ES-I3 (cell line): Measurements from ENCODE around the gene ARPP21.

ENCODE experiments used
- H3K36me3 ChIP-seq: 2 replicates; pipeline ENCODE4 v1.6.1; 2013; ENCODE audit warnings: mild to moderate bottlenecking, low read length, control low read depth, moderate library complexity; ENCODE audit not compliant: insufficient read depth
- H3K4me1 ChIP-seq: 2 replicates; pipeline ENCODE4 v1.6.1; 2013; ENCODE audit warnings: mild to moderate bottlenecking, control low read depth, low read length; ENCODE audit not compliant: insufficient read depth
- H3K9ac ChIP-seq: 2 replicates; pipeline ENCODE4 v1.6.1; 2013; ENCODE audit warnings: low read depth, mild to moderate bottlenecking, low read length, moderate library complexity
- H3K9me3 ChIP-seq: 2 replicates; pipeline ENCODE4 v1.6.1; 2013; ENCODE audit warnings: mild to moderate bottlenecking, low read length, moderate library complexity; ENCODE audit not compliant: control insufficient read depth, insufficient read depth

The ARPP21 gene

DNA sequence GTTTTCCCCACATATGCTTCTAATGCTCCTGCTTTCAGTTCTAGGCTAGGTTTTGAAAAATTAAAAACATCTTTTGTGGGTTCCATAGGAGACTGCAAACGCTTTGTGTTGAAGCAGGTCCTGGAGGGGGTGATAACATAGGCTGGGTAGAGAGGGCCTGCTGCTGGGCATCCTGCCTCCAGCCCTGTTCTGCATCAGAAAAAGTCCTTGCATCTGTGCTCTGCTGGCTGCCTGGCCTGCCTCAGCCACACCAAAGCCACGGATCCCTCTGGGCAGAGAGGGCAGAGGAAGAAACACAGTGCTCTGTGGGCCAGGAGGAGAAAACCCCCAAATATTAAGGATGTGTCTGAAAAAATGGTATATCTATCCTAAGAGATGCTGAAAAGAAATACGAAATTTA lies 3.9 kb upstream of the ARPP21 start:
- Histone ChIP-seq H3K9me3 (no peaks in the 10 kb centered on the region; the same call in 1 of the 2 replicates), H3K36me3 (no peaks in the 10 kb centered on the region), H3K4me1 (no peaks in the 10 kb centered on the region), H3K9ac (no peak overlapping the region)

DNA sequence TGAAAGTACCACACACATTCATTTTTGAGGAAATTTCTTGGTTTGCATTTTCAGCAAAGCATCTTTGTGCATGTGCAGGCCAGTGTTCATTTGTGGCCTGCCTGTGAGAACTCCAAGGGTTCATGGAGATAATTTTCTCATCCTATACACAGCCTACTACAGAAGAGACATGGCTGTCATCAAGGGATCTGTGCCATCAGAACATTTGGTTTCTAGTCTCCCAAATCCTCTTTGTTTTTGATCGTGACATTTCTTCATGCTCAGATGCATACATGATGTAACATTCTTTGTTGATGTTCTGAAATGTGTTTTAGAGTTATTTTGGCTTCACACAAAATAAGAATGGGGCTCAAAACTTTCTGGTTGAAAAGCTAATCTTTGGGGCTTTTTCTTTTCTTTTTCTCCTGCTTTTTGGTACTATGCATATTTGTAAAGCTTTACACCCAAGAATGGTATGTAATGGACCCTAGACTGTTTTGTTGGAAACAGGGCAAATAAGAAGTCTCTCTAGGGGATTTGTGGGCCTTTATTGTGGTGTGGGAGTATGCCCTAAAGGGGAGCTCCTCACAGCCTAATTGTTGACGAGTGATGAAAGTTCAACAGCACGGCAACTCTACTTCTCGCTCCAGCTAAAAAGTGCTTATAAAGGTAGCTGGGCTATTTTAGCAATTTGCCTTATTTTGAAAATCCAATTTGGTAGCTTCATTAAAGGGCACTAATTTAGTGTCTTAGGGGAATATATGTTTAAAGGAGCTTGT lies 3.2 kb upstream of the ARPP21 start:
- Histone ChIP-seq H3K4me1 (no peaks in the 10 kb centered on the region), H3K36me3 (no peaks in the 10 kb centered on the region), H3K9ac (no peak overlapping the region), H3K9me3 (no peaks in the 10 kb centered on the region; the same call in 1 of the 2 replicates)

DNA sequence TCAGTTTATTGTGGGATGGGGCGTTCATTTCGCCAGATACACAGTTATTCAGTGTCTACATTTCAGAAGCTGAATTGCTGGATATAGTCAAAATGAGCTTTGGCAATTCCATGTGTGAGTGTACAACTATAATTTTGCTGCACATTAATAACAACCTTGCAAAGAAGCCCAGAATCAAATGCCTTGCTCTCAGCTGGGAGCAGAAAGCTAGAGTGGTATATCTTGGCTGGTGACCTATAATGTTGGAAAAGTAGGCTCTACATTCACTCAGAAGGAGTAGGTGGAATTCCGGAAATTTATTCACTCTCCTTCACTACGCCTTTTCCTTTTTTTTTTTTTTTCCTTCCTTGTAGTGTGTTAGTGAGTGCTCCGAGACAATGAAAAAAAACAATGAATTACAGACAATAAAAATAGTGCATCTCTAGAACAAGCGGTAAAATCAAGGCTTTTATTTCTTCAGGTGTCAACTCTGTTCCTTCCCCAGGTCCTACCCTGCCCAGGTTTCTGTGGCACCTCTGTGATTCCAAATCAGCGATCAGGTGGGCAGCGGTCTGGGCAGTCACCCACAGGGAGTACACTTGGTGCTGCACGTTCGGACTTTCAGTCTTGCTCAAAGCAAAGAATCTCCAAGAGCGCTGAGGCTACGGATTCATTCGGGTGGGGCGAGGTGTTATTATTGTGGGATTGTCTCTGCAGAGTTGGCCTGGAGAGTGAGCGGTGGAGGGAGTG lies 910 bp upstream of the ARPP21 start:
- no peak overlapping the region for H3K9ac ChIP-seq
- no peaks in the 10 kb centered on the region for H3K4me1 ChIP-seq
- H3K36me3 ChIP-seq, result no peaks in the 10 kb centered on the region
- no peaks in the 10 kb centered on the region; the same call in 1 of the 2 replicates for H3K9me3 ChIP-seq

DNA sequence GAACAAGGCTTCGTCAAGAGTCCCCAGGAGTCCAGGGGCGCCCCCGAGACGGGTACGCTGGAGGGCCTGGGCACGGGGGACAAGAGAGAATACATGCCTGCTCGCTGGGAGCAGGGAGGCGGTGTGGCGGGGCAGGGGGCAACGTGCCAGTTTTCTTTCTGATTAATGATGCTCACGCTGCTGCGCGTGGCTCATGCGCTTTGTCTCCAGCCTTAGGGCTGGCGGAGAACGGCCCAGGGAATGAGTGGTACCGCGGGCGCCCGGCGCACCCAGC lies 408 bp upstream of the ARPP21 start:
- no peaks in the 10 kb centered on the region for H3K36me3 ChIP-seq
- H3K9ac ChIP-seq, result peak overlapping the region; percentile 49; the same call in 1 of the 2 replicates
- H3K9me3 ChIP-seq, result no peaks in the 10 kb centered on the region; the same call in 1 of the 2 replicates
- no peaks in the 10 kb centered on the region for H3K4me1 ChIP-seq

DNA sequence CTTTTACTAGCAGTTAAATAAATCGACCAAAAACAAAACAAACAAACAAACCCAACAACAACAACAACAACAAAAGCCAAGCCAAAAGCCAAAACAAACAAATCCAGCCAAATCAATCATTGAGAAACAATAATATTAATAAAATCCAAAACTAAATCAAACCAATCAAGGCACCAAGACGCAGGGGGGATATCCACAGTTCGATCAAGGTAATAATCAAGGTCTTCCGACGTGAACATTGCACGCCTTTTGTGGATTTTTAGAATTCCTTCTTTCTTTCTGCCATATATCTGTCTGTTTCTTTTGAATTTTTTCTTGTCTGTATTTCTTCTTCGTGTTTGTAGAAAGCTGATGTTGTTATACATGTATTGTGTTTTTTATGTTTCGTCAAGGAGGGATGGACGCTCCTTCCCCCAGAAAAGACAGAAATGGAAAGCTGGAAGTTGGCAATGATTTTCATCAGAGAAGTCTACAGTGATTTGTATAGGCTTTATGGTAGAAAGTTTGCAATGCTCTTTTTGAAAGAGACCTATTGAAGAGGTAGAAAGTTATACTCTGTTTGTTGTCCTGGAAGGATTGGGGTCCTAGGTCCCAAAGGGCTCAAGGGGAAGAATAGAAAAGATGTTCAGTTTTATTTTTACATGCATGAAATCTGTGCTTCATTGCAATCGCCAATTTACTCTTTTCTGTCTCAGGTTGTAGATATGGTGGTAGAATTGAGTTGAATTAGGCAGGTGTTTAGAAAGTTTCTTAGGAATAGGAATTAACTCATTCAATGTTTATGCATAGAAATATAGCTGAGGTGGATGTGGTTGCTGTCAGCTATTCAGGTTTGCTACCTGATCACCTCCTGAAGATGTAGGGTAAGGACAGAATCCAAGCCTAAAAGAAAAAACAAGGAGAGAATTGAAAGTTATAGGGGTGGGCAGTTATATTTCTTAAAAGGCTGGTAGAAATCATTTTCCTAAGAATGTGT lies 1.2 kb downstream of the ARPP21 start:
- Histone ChIP-seq H3K4me1 (no peaks in the 10 kb centered on the region), H3K36me3 (no peaks in the 10 kb centered on the region), H3K9ac (peak overlapping the region; percentile 49), H3K9me3 (no peaks in the 10 kb centered on the region; the same call in 1 of the 2 replicates)

DNA sequence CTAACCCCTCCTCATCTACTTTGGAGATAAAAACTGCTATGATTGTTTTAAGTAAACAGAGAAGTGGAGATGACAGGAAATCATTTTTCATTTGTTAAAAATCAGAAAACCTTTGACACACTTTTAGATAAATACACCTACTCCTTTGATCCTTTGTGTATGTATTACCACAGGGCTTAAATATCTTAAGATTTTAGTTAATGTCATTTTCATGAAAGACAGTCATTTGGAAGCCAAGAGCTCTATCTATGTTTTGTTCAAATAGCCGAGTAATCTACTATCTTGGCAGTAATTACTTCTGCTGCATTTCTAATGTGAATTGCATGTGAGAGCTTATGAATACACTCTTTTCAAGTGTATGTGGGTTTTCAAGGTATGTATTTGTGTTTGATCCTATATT lies 2.0 kb downstream of the ARPP21 start:
- H3K9ac ChIP-seq, result no peak overlapping the region
- H3K36me3 ChIP-seq, result no peaks in the 10 kb centered on the region
- H3K4me1 ChIP-seq, result no peaks in the 10 kb centered on the region
- no peaks in the 10 kb centered on the region; the same call in 1 of the 2 replicates for H3K9me3 ChIP-seq

DNA sequence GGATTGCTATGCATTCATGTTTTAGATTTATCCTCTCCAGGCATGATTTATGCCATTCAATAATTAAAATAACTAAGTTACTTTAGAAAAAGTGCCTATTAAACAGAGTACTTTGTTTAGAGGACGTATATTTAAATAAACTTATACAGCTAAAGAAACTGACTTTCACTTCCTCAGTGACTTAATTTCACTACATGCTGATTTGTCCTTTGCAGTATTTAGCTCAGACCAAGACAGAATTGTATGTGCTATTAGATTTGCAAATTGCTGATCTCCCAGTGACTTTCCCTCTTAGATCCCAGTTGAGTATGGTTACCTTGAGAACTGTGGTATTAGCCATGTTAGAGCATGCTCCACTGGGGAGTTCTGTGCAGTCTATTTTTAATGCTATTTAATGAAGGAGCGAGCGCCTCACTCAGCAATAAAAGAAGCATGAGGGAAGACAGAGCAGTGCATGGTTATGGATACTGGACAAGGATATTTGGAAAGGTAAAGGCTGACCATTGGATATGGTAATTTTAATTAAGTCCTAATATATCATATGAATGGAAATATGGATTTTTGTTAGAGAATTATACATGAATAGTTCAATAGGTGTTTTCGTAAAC lies 2.7 kb downstream of the ARPP21 start:
- Histone ChIP-seq H3K4me1 (no peaks in the 10 kb centered on the region), H3K9ac (no peak overlapping the region), H3K36me3 (no peaks in the 10 kb centered on the region), H3K9me3 (no peaks in the 10 kb centered on the region; the same call in 1 of the 2 replicates)

DNA sequence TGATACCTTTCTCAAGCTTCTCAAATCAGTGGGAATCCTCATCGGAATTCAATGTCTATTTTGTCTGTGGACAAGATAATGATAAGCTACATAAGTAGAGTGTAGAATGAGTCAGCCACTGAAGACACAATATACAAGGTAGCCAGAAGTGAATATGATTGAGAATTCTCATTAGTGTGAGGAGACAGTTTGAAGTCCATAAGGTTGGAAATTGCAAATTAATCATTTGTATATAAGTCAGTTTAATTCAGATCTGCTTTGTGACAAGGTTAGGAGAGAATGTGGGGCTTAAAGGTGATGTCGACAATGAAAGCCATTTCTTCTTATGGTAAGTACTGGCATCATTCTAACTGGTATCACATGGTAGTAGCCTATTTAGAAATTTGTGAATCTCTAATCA lies 4.2 kb downstream of the ARPP21 start:
- Histone ChIP-seq H3K9ac (no peak overlapping the region), H3K36me3 (no peaks in the 10 kb centered on the region), H3K9me3 (no peaks in the 10 kb centered on the region), H3K4me1 (no peaks in the 10 kb centered on the region)

DNA sequence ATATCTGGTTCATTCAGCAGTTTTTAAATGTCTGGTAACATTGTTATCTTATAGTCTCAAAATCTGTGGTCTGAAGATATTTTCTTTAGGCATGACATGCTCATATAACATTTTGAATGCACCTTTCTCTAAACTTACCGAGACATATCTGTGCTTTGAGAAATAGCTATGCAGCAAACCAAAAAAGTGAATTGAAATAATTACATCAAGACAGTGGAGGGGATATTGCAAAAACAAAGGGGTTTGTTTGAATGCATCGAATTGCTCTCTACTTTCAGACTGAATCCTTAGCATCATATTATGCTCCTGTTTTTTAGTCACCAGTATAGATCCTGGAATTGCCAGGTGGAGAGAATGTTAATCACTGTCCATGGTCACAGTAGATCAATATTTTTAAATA lies 5.1 kb downstream of the ARPP21 start:
- no peak overlapping the region for H3K9ac ChIP-seq
- H3K36me3 ChIP-seq, result no peaks in the 10 kb centered on the region
- no peaks in the 10 kb centered on the region for H3K9me3 ChIP-seq
- no peaks in the 10 kb centered on the region for H3K4me1 ChIP-seq

DNA sequence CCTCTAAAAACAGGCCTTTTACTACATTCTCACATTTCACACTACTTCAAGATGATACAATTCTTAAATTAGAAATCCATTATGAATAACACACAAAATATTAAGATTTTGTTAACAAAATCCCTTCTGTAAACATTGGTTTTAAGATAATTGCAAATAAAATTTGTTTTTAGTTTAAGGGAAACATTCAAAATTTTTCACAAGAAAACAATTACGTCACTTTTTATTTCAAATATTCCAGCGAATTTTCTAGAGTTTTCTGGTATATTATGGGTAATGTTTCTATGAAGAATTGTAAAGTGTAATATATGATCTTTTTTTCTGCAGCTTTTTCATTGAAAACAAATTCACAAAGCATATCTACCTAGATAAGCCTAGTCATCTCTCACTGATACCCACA lies 5.9 kb downstream of the ARPP21 start:
- Histone ChIP-seq H3K9ac (no peak overlapping the region), H3K9me3 (no peaks in the 10 kb centered on the region), H3K4me1 (no peaks in the 10 kb centered on the region), H3K36me3 (no peaks in the 10 kb centered on the region)

DNA sequence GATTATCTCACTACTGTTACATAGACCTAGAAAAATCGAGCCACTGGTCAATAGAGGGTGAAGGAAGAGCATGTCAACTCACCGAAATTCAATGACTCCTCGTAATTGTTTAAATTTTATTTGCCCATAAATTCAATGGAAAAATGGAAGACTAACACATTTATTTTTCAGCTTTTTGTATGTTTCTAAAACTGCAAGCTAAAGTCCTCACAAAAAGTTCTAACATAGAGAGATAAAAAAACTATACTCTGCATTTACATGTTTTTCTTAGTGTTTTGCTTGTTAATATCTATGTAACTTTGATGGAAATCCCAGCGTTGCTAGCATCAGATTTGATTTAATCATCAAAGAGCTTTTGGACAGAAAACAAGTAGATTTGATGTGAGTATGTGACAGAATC lies 6.8 kb downstream of the ARPP21 start:
- no peaks in the 10 kb centered on the region for H3K4me1 ChIP-seq
- no peaks in the 10 kb centered on the region for H3K36me3 ChIP-seq
- no peaks in the 10 kb centered on the region for H3K9me3 ChIP-seq
- H3K9ac ChIP-seq, result no peak overlapping the region

DNA sequence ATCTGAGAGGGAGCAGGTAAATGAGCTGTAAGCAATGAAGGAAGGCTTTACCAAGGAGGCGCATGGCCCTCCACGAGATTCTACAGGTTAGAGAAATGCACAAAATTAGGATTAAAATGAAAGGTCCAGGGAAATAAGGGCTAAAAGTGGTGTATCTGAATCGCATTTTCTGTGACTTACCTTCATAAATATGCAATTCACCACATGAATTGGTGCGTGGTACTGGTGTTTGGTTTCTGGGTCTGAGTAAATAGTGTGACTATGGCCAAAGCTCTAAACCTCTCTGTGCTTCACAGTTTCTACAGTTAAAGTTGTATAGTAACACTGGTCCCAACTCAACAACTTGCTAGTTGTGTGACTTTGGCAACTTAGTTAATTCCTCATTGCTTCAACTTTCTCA lies 8.1 kb downstream of the ARPP21 start:
- no peaks in the 10 kb centered on the region for H3K9me3 ChIP-seq
- H3K36me3 ChIP-seq, result no peaks in the 10 kb centered on the region
- no peaks in the 10 kb centered on the region for H3K4me1 ChIP-seq
- no peak overlapping the region for H3K9ac ChIP-seq

DNA sequence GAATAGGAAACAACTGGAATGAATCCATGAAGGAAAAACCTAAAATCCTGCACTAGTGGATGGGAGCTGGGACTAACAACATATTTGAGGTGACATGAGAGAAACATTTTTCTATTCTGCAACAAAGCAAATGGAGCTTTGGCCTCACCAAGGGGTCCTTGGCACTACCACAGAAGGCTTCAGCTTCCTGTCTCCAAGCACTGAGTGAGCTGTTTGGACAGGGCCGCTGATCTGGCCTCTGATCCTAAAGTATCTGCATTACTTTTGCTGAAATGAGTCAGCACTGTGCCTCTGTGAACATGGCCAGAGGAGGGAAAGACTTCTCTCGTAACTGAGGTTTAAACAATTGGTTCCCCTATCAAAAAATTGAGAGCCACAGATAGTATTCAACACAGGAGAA lies 9.0 kb downstream of the ARPP21 start:
- Histone ChIP-seq H3K9me3 (no peaks in the 10 kb centered on the region), H3K9ac (no peak overlapping the region), H3K36me3 (no peaks in the 10 kb centered on the region), H3K4me1 (no peaks in the 10 kb centered on the region)

DNA sequence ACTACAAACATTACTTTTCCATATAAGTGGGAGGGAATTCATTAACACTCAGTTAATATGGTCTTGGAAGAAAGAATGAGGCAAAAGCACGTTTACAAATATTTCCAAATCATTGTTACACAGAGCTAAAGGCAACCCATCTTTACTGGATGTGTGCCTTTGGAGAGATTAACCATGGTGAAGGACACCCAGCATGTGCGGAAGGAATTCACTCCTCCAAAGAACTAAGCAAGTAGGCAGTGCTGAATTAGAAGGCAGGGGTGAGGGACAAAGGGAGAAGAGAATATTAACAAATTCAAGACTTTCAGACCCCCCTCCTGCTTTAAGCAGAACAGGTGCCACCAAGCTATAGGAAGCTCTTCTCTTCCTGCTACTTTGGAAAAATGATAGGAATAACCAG lies 10.1 kb downstream of the ARPP21 start:
- Histone ChIP-seq H3K9me3 (no peaks in the 10 kb centered on the region), H3K36me3 (no peaks in the 10 kb centered on the region), H3K4me1 (no peaks in the 10 kb centered on the region), H3K9ac (no peak overlapping the region)
